ENCODE results near the gene FBXL3. TPM values are rescaled to one million over a fixed set of nuclear protein-coding genes. Genes with fewer than 3 reads are reported as not detected.

FBXL3 gene
- total RNA-seq, result 10 to 100 TPM; 75.7 to 76.2 TPM
- long read RNA-seq, donor 1, transcript FBXL3-201 (5 exons, 3,503 nt), result major isoform, 24 of 39 reads
- long read RNA-seq, donor 1, partial matches to known transcripts, result 2 of 39 reads
- long read RNA-seq, donor 1, other reads (novel, unspliced or antisense), result 13 of 39 reads
- long read RNA-seq, donor 2, partial matches to known transcripts, result 0 of 6 reads
- long read RNA-seq, donor 2, other reads (novel, unspliced or antisense), result 6 of 6 reads

GRCh38 chr13:77026861-77027621 is at the start of gene FBXL3:
Gene FBXL3, minus strand, starts transcription at chr13:77027159. Its CDS starts 5,299 bp downstream, at chr13:77021860.
- intact Hi-C loops (cut with DNase I), result loop anchor here in 1 of 2 donors (2.0 kb wide), 1 partner anchor 34 kb away; the partner anchor contains the start of gene CLN5
- peak; percentile 96 for DNase-seq (ENCODE audit: low spot score)

- intact Hi-C loops (cut with DNase I), result no loop called here
- no peak for DNase-seq (ENCODE audit: low spot score)
Measured at GRCh38 chr13:77067519-77067918, 40.6 kb upstream of the FBXL3 start.

- DNase-seq (ENCODE audit: low spot score), result no peak
- intact Hi-C loops (cut with DNase I), result no loop called here
Measured at GRCh38 chr13:77065461-77066147, 38.6 kb upstream of the FBXL3 start.

- DNase-seq (ENCODE audit: low spot score), result no peak
- intact Hi-C loops (cut with DNase I), result no loop called here
Measured at GRCh38 chr13:77062097-77062496, 35.1 kb upstream of the FBXL3 start.

GRCh38 chr13:77061362-77061761 is 34.4 kb upstream of the FBXL3 start:
- no peak for DNase-seq (ENCODE audit: low spot score)
- intact Hi-C loops (cut with DNase I), result no loop called here

- DNase-seq (ENCODE audit: low spot score), result no peak
- intact Hi-C loops (cut with DNase I), result no loop called here
Measured at GRCh38 chr13:77056886-77057285, 29.9 kb upstream of the FBXL3 start.

GRCh38 chr13:77056382-77056781 is 29.4 kb upstream of the FBXL3 start:
- intact Hi-C loops (cut with DNase I), result no loop called here
- no peak for DNase-seq (ENCODE audit: low spot score)

GRCh38 chr13:77055158-77055557 is 28.2 kb upstream of the FBXL3 start:
- intact Hi-C loops (cut with DNase I), result no loop called here
- DNase-seq (ENCODE audit: low spot score), result no peak

- intact Hi-C loops (cut with DNase I), result no loop called here
- no peak for DNase-seq (ENCODE audit: low spot score)
Measured at GRCh38 chr13:77053192-77053591, 26.2 kb upstream of the FBXL3 start.

GRCh38 chr13:77048681-77049080 is 21.7 kb upstream of the FBXL3 start:
- DNase-seq (ENCODE audit: low spot score), result no peak
- intact Hi-C loops (cut with DNase I), result no loop called here

GRCh38 chr13:77047649-77048343 is 20.8 kb upstream of the FBXL3 start:
- intact Hi-C loops (cut with DNase I), result no loop called here
- DNase-seq (ENCODE audit: low spot score), result no peak

- no peak for DNase-seq (ENCODE audit: low spot score)
- intact Hi-C loops (cut with DNase I), result no loop called here
Measured at GRCh38 chr13:77042566-77043177, 15.7 kb upstream of the FBXL3 start.

- no peak for DNase-seq (ENCODE audit: low spot score)
- intact Hi-C loops (cut with DNase I), result no loop called here
Measured at GRCh38 chr13:77040835-77041234, 13.9 kb upstream of the FBXL3 start.

GRCh38 chr13:77040076-77040475 is 13.1 kb upstream of the FBXL3 start:
- DNase-seq (ENCODE audit: low spot score), result no peak
- intact Hi-C loops (cut with DNase I), result no loop called here

GRCh38 chr13:77038907-77039480 is 12.0 kb upstream of the FBXL3 start:
- intact Hi-C loops (cut with DNase I), result no loop called here
- DNase-seq (ENCODE audit: low spot score), result no peak

- intact Hi-C loops (cut with DNase I), result no loop called here
Measured at GRCh38 chr13:77036279-77036678, 9.3 kb upstream of the FBXL3 start.

GRCh38 chr13:77034881-77035280 is 7.9 kb upstream of the FBXL3 start:
- intact Hi-C loops (cut with DNase I), result no loop called here
- DNase-seq (ENCODE audit: low spot score), result no peak

More at GRCh38 chr13:77036279-77036678, 9.3 kb upstream of the FBXL3 start:
- no peak for DNase-seq (ENCODE audit: low spot score)

GRCh38 chr13:77033717-77034302 is 6.9 kb upstream of the FBXL3 start:
- no peak for DNase-seq (ENCODE audit: low spot score)
- intact Hi-C loops (cut with DNase I), result no loop called here

All from posterior vena cava (tissue), 2 donors.